HFFc6 (cell line): ENCODE data around the gene HTR5A. TPM values are rescaled to one million over a fixed set of nuclear protein-coding genes. Genes with fewer than 3 reads are reported as not detected.

Source experiments
- DNase-seq: peaks from one replicate; pipeline ENCODE4 v3.0.0-alpha.2; 2018
- H3K27ac Mint-ChIP-seq: 2 replicates; pipeline ENCODE4 v1.8.0; 2020; ENCODE audit warnings: mild to moderate bottlenecking, mixed read lengths
- H3K27me3 Mint-ChIP-seq: 2 replicates; pipeline ENCODE4 v1.8.0; 2021; ENCODE audit warnings: mild to moderate bottlenecking, moderate library complexity, mixed read lengths; ENCODE audit not compliant: insufficient read depth
- H3K36me3 Mint-ChIP-seq: 2 replicates; pipeline ENCODE4 v1.8.0; 2021; ENCODE audit warnings: low read depth, mixed read lengths
- H3K4me1 Mint-ChIP-seq: 2 replicates; pipeline ENCODE4 v1.8.0; 2020; ENCODE audit warnings: low read depth, mixed read lengths
- H3K4me3 Mint-ChIP-seq: 2 replicates; pipeline ENCODE4 v1.8.0; 2020; ENCODE audit warnings: mild to moderate bottlenecking, moderate library complexity, mixed read lengths
- H3K9me3 Mint-ChIP-seq: 2 replicates; pipeline ENCODE4 v1.8.0; 2020; ENCODE audit warnings: mild to moderate bottlenecking, mixed read lengths
- total RNA-seq, 6 experiments: library from RNA; stranded (reverse); fragmentation: NEBNext Ultra II Directional; extraction: Animal tissue kit (Norgen Biotek cat#: 25700); gene quantifications; 2 replicates in 1 of 6; 3 replicates in 5 of 6; pipeline ENCODE4 v1.2.3, GENCODE V29; 2021
- TF ChIP-seq, protein P1 (sequence below): fragments of 200-600 bp; sonication (generic); IDR thresholded peaks from 2 replicates; pipeline ENCODE4 v1.5.0; 2021; ENCODE audit warnings: antibody characterized with exemption, mild to moderate bottlenecking

Gene HTR5A
- total RNA-seq, 6 experiments from 2014 or later = not detected

DNA sequence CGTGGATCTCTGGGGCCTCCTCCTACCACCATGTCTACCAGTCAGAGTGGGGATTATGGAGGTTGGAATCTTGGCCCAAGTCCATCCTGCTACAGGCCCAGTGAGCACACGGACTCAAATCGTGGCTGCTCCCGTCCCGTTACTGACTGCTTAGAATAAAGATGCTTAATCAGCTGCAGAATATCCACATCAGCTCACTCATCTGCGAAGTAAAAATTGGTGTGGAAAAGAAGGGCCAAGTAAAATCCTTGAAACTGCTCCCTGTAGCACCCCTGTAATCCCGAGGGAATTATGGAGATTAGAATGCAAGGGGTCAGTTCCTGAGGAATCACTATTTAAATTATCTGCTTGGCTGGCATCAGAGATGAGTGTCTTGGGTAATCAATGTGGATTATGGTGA lies 13.0 kb upstream of the HTR5A start:
- H3K36me3 Mint-ChIP-seq = no peaks in the 10 kb centered on the region; the same call in 1 of the 2 replicates
- H3K27ac Mint-ChIP-seq = no peak overlapping the region
- H3K4me3 Mint-ChIP-seq = no peak overlapping the region
- peaks cover 3% of the 10 kb centered on the region for H3K27me3 Mint-ChIP-seq
- no peaks in the 10 kb centered on the region; the same call in 1 of the 2 replicates for H3K9me3 Mint-ChIP-seq
- H3K4me1 Mint-ChIP-seq = no peaks in the 10 kb centered on the region
- TF ChIP-seq, protein P1, sequence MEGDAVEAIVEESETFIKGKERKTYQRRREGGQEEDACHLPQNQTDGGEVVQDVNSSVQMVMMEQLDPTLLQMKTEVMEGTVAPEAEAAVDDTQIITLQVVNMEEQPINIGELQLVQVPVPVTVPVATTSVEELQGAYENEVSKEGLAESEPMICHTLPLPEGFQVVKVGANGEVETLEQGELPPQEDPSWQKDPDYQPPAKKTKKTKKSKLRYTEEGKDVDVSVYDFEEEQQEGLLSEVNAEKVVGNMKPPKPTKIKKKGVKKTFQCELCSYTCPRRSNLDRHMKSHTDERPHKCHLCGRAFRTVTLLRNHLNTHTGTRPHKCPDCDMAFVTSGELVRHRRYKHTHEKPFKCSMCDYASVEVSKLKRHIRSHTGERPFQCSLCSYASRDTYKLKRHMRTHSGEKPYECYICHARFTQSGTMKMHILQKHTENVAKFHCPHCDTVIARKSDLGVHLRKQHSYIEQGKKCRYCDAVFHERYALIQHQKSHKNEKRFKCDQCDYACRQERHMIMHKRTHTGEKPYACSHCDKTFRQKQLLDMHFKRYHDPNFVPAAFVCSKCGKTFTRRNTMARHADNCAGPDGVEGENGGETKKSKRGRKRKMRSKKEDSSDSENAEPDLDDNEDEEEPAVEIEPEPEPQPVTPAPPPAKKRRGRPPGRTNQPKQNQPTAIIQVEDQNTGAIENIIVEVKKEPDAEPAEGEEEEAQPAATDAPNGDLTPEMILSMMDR = no peak
- DNase-seq = no peak

DNA sequence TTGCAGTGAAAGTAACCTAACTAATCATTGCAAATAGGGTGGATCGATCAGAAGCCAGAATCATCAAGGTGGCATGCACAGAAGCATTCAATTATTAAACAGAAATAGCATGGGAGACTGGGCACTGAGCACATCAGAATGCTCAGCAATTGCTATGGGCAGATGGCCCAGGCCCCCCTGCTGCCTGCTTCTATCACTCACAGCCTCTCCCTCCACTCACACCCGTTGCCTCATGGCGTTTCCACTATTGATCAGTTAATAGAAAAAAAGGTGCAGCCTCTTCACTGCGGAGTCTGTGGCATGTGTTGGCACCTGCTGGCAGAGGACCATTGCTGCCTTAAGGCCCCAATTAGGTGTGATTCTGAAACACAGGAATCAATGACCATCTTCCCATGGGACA lies 11.2 kb upstream of the HTR5A start:
- Mint-ChIP-seq H3K27me3 (peaks cover 7% of the 10 kb centered on the region), H3K4me3 (no peak overlapping the region), H3K36me3 (no peaks in the 10 kb centered on the region; the same call in 1 of the 2 replicates), H3K4me1 (no peaks in the 10 kb centered on the region), H3K27ac (no peak overlapping the region), H3K9me3 (no peaks in the 10 kb centered on the region)
- TF ChIP-seq, protein P1 = no peak
- no peak for DNase-seq

DNA sequence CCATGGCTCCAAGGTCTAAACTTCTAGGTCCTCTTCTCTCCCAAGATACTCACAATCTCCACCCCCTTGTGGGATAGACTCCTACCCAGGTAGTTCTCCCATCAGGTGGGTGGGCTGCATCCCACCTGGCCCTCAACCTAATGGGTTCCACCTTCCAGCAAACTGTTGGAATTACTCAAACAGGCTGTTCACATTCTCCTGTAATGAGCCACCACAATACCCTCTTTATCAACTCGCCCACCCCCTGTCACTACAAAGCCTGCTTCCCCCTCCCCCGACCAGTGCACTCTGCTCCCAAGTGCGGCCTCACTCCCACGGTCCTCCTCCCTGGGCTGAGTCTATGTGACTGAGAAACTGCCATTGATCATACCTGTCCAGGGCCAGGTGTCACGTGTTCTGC lies 10.4 kb upstream of the HTR5A start:
- peaks cover 7% of the 10 kb centered on the region for H3K27me3 Mint-ChIP-seq
- H3K4me3 Mint-ChIP-seq = no peak overlapping the region
- no peaks in the 10 kb centered on the region for H3K9me3 Mint-ChIP-seq
- TF ChIP-seq, protein P1 = no peak
- H3K27ac Mint-ChIP-seq = no peak overlapping the region
- H3K4me1 Mint-ChIP-seq = no peaks in the 10 kb centered on the region
- no peaks in the 10 kb centered on the region; the same call in 1 of the 2 replicates for H3K36me3 Mint-ChIP-seq
- DNase-seq = no peak

DNA sequence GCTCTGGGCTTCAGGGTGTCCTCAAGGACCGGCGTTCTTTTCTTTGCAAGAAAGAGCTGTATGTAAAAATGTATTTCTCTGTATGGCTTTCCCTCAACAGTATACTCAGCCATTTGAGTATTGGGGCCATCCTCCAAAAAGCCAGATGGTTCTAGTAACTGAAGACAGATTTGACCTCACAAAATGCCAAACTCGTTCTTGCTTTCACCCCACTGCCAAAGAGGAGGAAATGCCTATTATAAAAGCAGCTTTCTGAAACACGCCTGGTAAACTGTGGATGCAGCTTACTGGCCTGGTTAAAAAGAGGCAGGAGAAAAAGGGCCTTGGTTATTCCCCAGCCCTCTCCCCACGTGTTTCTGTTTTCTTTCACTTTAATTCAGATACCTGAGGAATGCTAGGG lies 7.7 kb upstream of the HTR5A start:
- TF ChIP-seq, protein P1 = no peak
- H3K27me3 Mint-ChIP-seq = peaks cover 7% of the 10 kb centered on the region

DNA sequence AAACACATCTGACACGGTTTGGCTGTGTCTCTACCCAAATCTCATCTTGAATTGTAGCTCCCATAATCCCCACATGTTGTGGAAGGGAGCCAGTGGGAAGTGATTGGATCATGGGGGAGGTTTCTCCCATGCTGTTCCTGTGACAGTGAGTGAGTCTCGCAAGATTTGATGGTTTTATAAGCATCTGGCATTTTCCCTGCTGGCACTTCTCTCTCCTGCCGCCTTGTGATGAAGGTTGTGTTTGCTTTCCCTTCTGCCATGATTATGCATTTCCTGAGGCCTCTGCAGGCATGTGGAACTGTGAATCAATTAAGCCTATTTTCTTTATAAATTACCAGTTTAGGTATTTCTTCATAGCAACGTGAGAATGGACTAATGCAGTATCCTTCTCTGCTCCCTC lies 5.9 kb upstream of the HTR5A start:
- DNase-seq = no peak
- TF ChIP-seq, protein P1 = no peak
- Mint-ChIP-seq H3K4me1 (peaks cover 12% of the 10 kb centered on the region), H3K9me3 (no peaks in the 10 kb centered on the region), H3K36me3 (no peaks in the 10 kb centered on the region), H3K27me3 (peaks cover 5% of the 10 kb centered on the region), H3K27ac (no peak overlapping the region), H3K4me3 (no peak overlapping the region)

More for the DNA sequence above, 7.7 kb upstream of the HTR5A start:
- H3K9me3 Mint-ChIP-seq = no peaks in the 10 kb centered on the region
- H3K4me3 Mint-ChIP-seq = no peak overlapping the region
- DNase-seq = no peak
- no peak overlapping the region for H3K27ac Mint-ChIP-seq
- H3K4me1 Mint-ChIP-seq = peaks cover 12% of the 10 kb centered on the region
- no peaks in the 10 kb centered on the region for H3K36me3 Mint-ChIP-seq
